Panc1 (cell line): ENCODE measurements around the gene PTPRK. TPM values are rescaled to one million over a fixed set of nuclear protein-coding genes. Genes with fewer than 3 reads are reported as not detected.
"Not testable (repeated sequence)": the region's sequence is repeated elsewhere in the genome, so short reads cannot be mapped to it uniquely, and the experiment has no call there.

ENCODE experiments used
- ATAC-seq: fragments of 200-7000 bp; cut with Tn5 transposase; 2 replicates; pipeline ENCODE4 v1.9.1; 2020; ENCODE audit warnings: mild to moderate bottlenecking, moderate library complexity
- BruUV-seq: library from RNA; stranded (reverse); fragments of 400-500 nt; replicated peaks from 2 replicates; lab custom pipeline; 2021; lab: Mats Ljungman, UMichigan
- CTCF ChIA-PET: fragments of 300-600 bp; sonication (Branson Sonifier 250); formaldehyde crosslinking; loops from one replicate; lab custom pipeline; 2022; ENCODE audit warnings: antibody characterized with exemption; lab: Charles Lee
- POLR2A ChIA-PET: fragments of 300-600 bp; sonication (Branson Sonifier 250); formaldehyde crosslinking; loops from one replicate; lab custom pipeline; 2022; ENCODE audit warnings: antibody characterized with exemption; lab: Charles Lee
- DNase-seq: peaks from one replicate; pipeline ENCODE4 v3.0.0-alpha.2; 2010; ENCODE audit warnings: low read depth, low spot score
- H3K27ac ChIP-seq: 2 replicates; pipeline ENCODE4 v1.5.1; 2011; ENCODE audit warnings: mild to moderate bottlenecking, low read length, inconsistent platforms
- H3K27me3 ChIP-seq: fragments of 200-500 bp; sonication (Bioruptor generic); 2 replicates; pipeline ENCODE4 v1.6.0; 2014; ENCODE audit warnings: low read length, inconsistent platforms; ENCODE audit not compliant: control insufficient read depth, insufficient read depth
- H3K36me3 ChIP-seq: fragments of 200-500 bp; sonication (Bioruptor generic); 2 replicates; pipeline ENCODE4 v1.5.1; 2014; ENCODE audit warnings: inconsistent platforms, mild to moderate bottlenecking, low read length, moderate library complexity; ENCODE audit not compliant: control insufficient read depth, insufficient read depth
- H3K4me1 ChIP-seq: 2 replicates; pipeline ENCODE4 v1.5.1; 2011; ENCODE audit warnings: inconsistent platforms, mild to moderate bottlenecking, low read length, moderate library complexity; ENCODE audit not compliant: control insufficient read depth, insufficient read depth
- H3K4me3 ChIP-seq, 2 experiments: 2 replicates each; pipeline ENCODE4 v1.5.1; 2011 to 2012; ENCODE audit warnings: low read depth in 2 of 2, low read length in 2 of 2, mild to moderate bottlenecking in 2 of 2, inconsistent platforms in 1 of 2, moderate library complexity in 1 of 2
- H3K9me3 ChIP-seq: fragments of 200-500 bp; sonication (Bioruptor generic); 2 replicates; pipeline ENCODE4 v1.5.1; 2014; ENCODE audit warnings: low read depth, mild to moderate bottlenecking, inconsistent platforms, low read length, moderate library complexity; ENCODE audit not compliant: control insufficient read depth, insufficient read depth
- CTCF ChIP-seq: fragments of 450-650 bp; IDR thresholded peaks from 2 replicates; pipeline ENCODE4 v1.5.1; 2017; ENCODE audit warnings: mild to moderate bottlenecking
- POLR2AphosphoS5 ChIP-seq: IDR thresholded peaks from 2 replicates; pipeline ENCODE4 v1.6.1; 2012; ENCODE audit warnings: mild to moderate bottlenecking, low read depth, low read length, moderate library complexity
- SIN3A ChIP-seq: IDR thresholded peaks from 2 replicates; pipeline ENCODE4 v1.6.1; 2012; ENCODE audit warnings: low read depth, mild to moderate bottlenecking, low read length, moderate library complexity, borderline replicate concordance; ENCODE audit not compliant: insufficient read depth
- TCF7L2 ChIP-seq: IDR thresholded peaks from 2 replicates; pipeline ENCODE4 v1.6.1; 2011; ENCODE audit warnings: mild to moderate bottlenecking, low read depth, low read length, inconsistent platforms
- in situ Hi-C: cut with HindIII; loops from 2 replicates; pipeline ENCODE4 v1.10.0; 2016; ENCODE audit warnings: low sequenced_read_pairs, low pct_unique_long_range_greater_than_20kb
- intact Hi-C: fragments of 100-400 bp; cut with micrococcal nuclease; formaldehyde crosslinking; loops from one replicate; pipeline ENCODE4 v1.10.0; 2022; ENCODE audit not compliant: unreplicated experiment
- total RNA-seq: library from RNA; stranded (reverse); gene quantifications from one replicate; pipeline ENCODE4 v1.2.1, GENCODE V29; 2021; ENCODE audit not compliant: unreplicated experiment
- TF ChIP-seq, protein P1 (sequence below), 2 experiments: IDR thresholded peaks; 2 replicates each; pipeline ENCODE4 v1.6.1; 2011 to 2012; ENCODE audit warnings: low read depth in 2 of 2, control low read depth in 1 of 2, low read length in 1 of 2, mild to moderate bottlenecking in 1 of 2, moderate library complexity in 1 of 2; ENCODE audit not compliant: insufficient read depth in 1 of 2

PTPRK gene
- total RNA-seq, 1 experiment from 2014 or later = 61.8 TPM

DNA sequence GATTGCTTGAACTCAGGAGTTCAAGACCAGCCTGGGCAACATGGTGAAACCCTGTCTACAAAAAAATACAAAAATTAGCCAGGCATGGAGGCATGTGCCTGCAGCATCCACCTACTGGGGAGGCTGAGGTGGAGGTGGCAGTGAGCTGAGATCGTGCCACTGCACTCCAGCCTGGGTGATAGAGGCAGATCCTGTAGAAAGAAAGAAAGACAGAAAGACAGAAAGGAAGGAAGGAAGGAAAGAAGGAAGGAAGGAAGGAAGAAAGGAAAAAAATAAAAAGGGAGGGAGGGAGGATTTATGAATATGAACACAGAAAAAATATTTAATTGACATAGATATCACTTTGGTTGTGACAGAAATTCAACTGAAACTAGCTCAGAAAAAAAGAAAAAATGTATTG, 33.8 kb downstream of the PTPRK start:
- CTCF ChIA-PET, H3K27me3 ChIP-seq, H3K36me3 ChIP-seq, DNase-seq, ATAC-seq, intact Hi-C loops, BruUV-seq, H3K9me3 ChIP-seq, POLR2A ChIA-PET, in situ Hi-C loops, H3K4me3 ChIP-seq: not testable (repeated sequence)
- H3K4me1 ChIP-seq = peaks cover 27% of the 10 kb centered on the region
- peak overlapping the region; percentile 3; the same call in 1 of the 2 replicates for H3K27ac ChIP-seq

DNA sequence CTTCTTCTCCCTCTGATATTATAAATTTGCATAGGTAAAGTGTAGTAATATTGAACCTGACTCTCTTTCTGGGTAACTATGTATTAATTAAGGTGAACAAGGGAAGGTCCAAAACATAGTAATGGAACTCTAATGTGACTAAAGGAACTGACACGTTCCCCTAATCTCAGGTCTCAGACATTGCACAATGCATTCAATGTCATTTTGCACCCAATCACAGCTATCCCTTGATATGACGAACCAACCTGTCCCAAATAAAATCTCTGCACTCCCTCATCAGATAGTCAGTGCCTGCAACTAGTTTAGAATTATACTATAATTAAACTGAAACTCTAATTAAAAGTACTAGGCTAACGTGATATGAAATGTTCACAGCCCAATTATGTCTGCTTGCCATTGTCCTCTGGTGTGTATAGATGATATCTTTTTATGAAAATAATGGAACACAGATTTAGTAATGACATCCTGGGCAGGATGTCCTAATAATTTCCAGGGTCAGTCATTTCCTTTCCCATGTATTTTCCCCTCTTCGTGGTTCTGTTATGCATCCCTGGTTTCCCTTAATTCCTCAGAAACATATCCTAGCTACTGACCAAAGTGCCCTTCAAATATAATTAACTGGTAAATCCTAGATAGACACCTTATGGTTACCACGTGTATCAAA, 36.8 kb downstream of the PTPRK start:
- Histone ChIP-seq H3K27ac (peak overlapping the region; percentile 34; the same call in 1 of the 2 replicates), H3K9me3 (no peaks in the 10 kb centered on the region), H3K4me3 (no peak overlapping the region), H3K36me3 (no peaks in the 10 kb centered on the region), H3K27me3 (no peaks in the 10 kb centered on the region), H3K4me1 (peaks cover 15% of the 10 kb centered on the region)
- BruUV-seq = no TSS peak
- intact Hi-C loops (no loop called here), in situ Hi-C loops (no loop called here)
- no peak for DNase-seq
- no peak for ATAC-seq
- ChIA-PET POLR2A (no interaction called here), CTCF (interaction anchor here (0.7 kb wide), 1 partner anchor 629 kb away, joined by 4 read pairs; no protein-coding TSS in a partner anchor)
- TF ChIP-seq TCF7L2 = no peak
- no peak for TF ChIP-seq CTCF
- TF ChIP-seq, protein P1, sequence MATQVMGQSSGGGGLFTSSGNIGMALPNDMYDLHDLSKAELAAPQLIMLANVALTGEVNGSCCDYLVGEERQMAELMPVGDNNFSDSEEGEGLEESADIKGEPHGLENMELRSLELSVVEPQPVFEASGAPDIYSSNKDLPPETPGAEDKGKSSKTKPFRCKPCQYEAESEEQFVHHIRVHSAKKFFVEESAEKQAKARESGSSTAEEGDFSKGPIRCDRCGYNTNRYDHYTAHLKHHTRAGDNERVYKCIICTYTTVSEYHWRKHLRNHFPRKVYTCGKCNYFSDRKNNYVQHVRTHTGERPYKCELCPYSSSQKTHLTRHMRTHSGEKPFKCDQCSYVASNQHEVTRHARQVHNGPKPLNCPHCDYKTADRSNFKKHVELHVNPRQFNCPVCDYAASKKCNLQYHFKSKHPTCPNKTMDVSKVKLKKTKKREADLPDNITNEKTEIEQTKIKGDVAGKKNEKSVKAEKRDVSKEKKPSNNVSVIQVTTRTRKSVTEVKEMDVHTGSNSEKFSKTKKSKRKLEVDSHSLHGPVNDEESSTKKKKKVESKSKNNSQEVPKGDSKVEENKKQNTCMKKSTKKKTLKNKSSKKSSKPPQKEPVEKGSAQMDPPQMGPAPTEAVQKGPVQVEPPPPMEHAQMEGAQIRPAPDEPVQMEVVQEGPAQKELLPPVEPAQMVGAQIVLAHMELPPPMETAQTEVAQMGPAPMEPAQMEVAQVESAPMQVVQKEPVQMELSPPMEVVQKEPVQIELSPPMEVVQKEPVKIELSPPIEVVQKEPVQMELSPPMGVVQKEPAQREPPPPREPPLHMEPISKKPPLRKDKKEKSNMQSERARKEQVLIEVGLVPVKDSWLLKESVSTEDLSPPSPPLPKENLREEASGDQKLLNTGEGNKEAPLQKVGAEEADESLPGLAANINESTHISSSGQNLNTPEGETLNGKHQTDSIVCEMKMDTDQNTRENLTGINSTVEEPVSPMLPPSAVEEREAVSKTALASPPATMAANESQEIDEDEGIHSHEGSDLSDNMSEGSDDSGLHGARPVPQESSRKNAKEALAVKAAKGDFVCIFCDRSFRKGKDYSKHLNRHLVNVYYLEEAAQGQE (IDR thresholded peaks at IDR 0.05; ENCODE audit: insufficient read depth in 1 of 2, low read depth in 2 of 2, low read length in 1 of 2) = no peak
- no peak for TF ChIP-seq POLR2AphosphoS5

- CTCF ChIA-PET = no interaction called here
- intact Hi-C loops = no loop called here
- no peaks in the 10 kb centered on the region for H3K9me3 ChIP-seq
- POLR2A ChIA-PET = no interaction called here
- H3K4me1 ChIP-seq = peaks cover 14% of the 10 kb centered on the region; the same call in 1 of the 2 replicates
- in situ Hi-C loops = no loop called here
- H3K27me3 ChIP-seq = no peaks in the 10 kb centered on the region
- DNase-seq (no peak), ATAC-seq (no peak)
- no peak overlapping the region for H3K27ac ChIP-seq
- no TSS peak for BruUV-seq
- no peaks in the 10 kb centered on the region for H3K36me3 ChIP-seq
- no peak overlapping the region for H3K4me3 ChIP-seq
- TF ChIP-seq TCF7L2 (no peak), SIN3A (no peak), POLR2AphosphoS5 (no peak), CTCF (no peak)
- TF ChIP-seq, protein P1 (IDR thresholded peaks at IDR 0.05; ENCODE audit: insufficient read depth in 1 of 2, low read depth in 2 of 2, low read length in 1 of 2) = no peak
Measured at GRCh38 chr6:128482642-128483041, 37.8 kb downstream of the PTPRK start.
